Right lobe of liver (tissue), 6 donors: ENCODE data around the gene MT1X. TPM values are rescaled to one million over a fixed set of nuclear protein-coding genes. Genes with fewer than 3 reads are reported as not detected.

Source experiments
- ATAC-seq, 4 donors: fragments of 200-7000 bp; cut with Tn5 transposase; one replicate each; pipeline ENCODE4 v1.9.1; 2020; ENCODE audit warnings: mild to moderate bottlenecking in 4 of 4, moderate library complexity in 4 of 4
- DNase-seq, 3 donors: peaks; one replicate each; pipeline ENCODE4 v3.0.0-alpha.2; 2020
- H3K27ac ChIP-seq, 3 donors: fragments of 200-600 bp; one replicate each; pipeline ENCODE4 v1.8.0; 2022
- H3K27me3 ChIP-seq, 2 donors: fragments of 200-600 bp; one replicate each; pipeline ENCODE4 v1.8.0; 2022
- H3K36me3 ChIP-seq, 4 donors: fragments of 200-600 bp; sonication (generic) in 1 of 4; one replicate each; pipeline versions ENCODE4 v1.5.1 to v1.8.0; 2017 to 2022; ENCODE audit warnings: control low read depth in 1 of 4
- H3K4me1 ChIP-seq, 4 donors: fragments of 200-600 bp; sonication (generic) in 1 of 4; one replicate each; pipeline versions ENCODE4 v1.5.1 to v1.8.0; 2017 to 2022; ENCODE audit warnings: control low read depth in 1 of 4
- H3K4me3 ChIP-seq, 3 donors: fragments of 200-600 bp; one replicate each; pipeline ENCODE4 v1.8.0; 2022
- H3K9me3 ChIP-seq, 4 donors: fragments of 200-600 bp; sonication (generic) in 1 of 4; one replicate each; pipeline versions ENCODE4 v1.5.1 to v1.8.0; 2017 to 2022; ENCODE audit warnings: control low read depth in 1 of 4
- POLR2A ChIP-seq: fragments of 450-650 bp; IDR thresholded peaks from one replicate; pipeline ENCODE4 v1.6.1; 2017; ENCODE audit warnings: antibody characterized with exemption, mild to moderate bottlenecking
- WGBS: methylation state at CpG from one replicate; pipeline ENCODE4 v1.1.6; 2018; ENCODE audit warnings: low coverage, low lambda C conversion rate; ENCODE audit not compliant: insufficient coverage; ENCODE audit errors: missing lambda C conversion rate; 5-methylcytosine and 5-hydroxymethylcytosine counted together
- intact Hi-C, 2 donors: fragments of 100-400 bp; cut with DNase I; formaldehyde crosslinking; loops; one replicate each; pipeline versions ENCODE4 v1.11.2 to v1.14.1; 2022
- total RNA-seq, 6 experiments: library from RNA; depleted of rRNA in 2 of 6; stranded (reverse); fragments of >200 nt in 2 of 6; fragmentation: NEBNext Ultra II Directional in 3 of 6; extraction: Animal tissue kit (Norgen Biotek cat#: 25700) in 3 of 6; gene quantifications; one replicate each; pipeline versions ENCODE4 v1.1.0 to v1.2.4, GENCODE V29; 2016 to 2023
- TF ChIP-seq, protein P1 (sequence below), 4 donors: fragments of 200-600 bp in 3 of 4; fragments of 450-650 bp in 1 of 4; IDR thresholded peaks; one replicate each; pipeline versions ENCODE4 v1.5.1 to v1.8.0; 2016 to 2022; ENCODE audit warnings: antibody characterized with exemption in 4 of 4, mild to moderate bottlenecking in 2 of 4
- donor health status: DM: no; HTN: yes; CAD: no.
- donor health status: DM: no; HTN: no; CAD: no.
- donor health status: DM: no; HTN: no; CAD: no.
- donor health status: DM: no; HTN: yes; CAD: no.
- donor health status: DM: no; HTN: yes; CAD: no.

Gene MT1X
- total RNA-seq, 6 experiments from 2014 or later, result 808 to 2,440 (median 1,620) TPM

- Histone ChIP-seq H3K4me1 (peaks cover 0 to 20% (median 0%) of the 10 kb centered on the region in 4 donors), H3K9me3 (no peaks in the 10 kb centered on the region), H3K27ac (no peak overlapping the region), H3K27me3 (no peaks in the 10 kb centered on the region), H3K4me3 (no peak overlapping the region), H3K36me3 (no peaks in the 10 kb centered on the region)
- intact Hi-C loops, result no loop called here
- 78% methylated on average over 3 of the region's 3 CpGs for WGBS
- TF ChIP-seq, protein P1, sequence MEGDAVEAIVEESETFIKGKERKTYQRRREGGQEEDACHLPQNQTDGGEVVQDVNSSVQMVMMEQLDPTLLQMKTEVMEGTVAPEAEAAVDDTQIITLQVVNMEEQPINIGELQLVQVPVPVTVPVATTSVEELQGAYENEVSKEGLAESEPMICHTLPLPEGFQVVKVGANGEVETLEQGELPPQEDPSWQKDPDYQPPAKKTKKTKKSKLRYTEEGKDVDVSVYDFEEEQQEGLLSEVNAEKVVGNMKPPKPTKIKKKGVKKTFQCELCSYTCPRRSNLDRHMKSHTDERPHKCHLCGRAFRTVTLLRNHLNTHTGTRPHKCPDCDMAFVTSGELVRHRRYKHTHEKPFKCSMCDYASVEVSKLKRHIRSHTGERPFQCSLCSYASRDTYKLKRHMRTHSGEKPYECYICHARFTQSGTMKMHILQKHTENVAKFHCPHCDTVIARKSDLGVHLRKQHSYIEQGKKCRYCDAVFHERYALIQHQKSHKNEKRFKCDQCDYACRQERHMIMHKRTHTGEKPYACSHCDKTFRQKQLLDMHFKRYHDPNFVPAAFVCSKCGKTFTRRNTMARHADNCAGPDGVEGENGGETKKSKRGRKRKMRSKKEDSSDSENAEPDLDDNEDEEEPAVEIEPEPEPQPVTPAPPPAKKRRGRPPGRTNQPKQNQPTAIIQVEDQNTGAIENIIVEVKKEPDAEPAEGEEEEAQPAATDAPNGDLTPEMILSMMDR (IDR thresholded peaks at IDR 0.05), result no peak
- TF ChIP-seq POLR2A, result no peak
- no peak for DNase-seq
- ATAC-seq, result no peak
Measured at GRCh38 chr16:56649820-56650219, 32.5 kb upstream of the MT1X start.

- ATAC-seq (no peak), DNase-seq (no peak)
- intact Hi-C loops, result no loop called here
- no peak for TF ChIP-seq POLR2A
- TF ChIP-seq, protein P1 (IDR thresholded peaks at IDR 0.05), result no peak
- no peaks in the 10 kb centered on the region for H3K9me3 ChIP-seq
- 30% methylated on average over 2 of the region's 7 CpGs for WGBS
- no peak within 1 kb of the TSS for H3K27ac ChIP-seq
- no peak within 1 kb of the TSS for H3K4me3 ChIP-seq
- H3K36me3 ChIP-seq, result no peaks in the 10 kb centered on the region
- H3K4me1 ChIP-seq, result peaks cover 0 to 19% (median 0%) of the 10 kb centered on the region in 4 donors
- no peaks in the 10 kb centered on the region for H3K27me3 ChIP-seq
Measured at GRCh38 chr16:56651586-56651985, 30.7 kb upstream of the MT1X start, which contains the start of gene MT1B. MT1B (plus strand) TSS chr16:56651886; CDS start chr16:56651954, 68 bp downstream.

- WGBS, result no CpG with 5 or more reads among the region's 1 CpG
- ATAC-seq (no peak), DNase-seq (no peak)
Measured at GRCh38 chr16:56652600-56652999, 29.7 kb upstream of the MT1X start.

DNA sequence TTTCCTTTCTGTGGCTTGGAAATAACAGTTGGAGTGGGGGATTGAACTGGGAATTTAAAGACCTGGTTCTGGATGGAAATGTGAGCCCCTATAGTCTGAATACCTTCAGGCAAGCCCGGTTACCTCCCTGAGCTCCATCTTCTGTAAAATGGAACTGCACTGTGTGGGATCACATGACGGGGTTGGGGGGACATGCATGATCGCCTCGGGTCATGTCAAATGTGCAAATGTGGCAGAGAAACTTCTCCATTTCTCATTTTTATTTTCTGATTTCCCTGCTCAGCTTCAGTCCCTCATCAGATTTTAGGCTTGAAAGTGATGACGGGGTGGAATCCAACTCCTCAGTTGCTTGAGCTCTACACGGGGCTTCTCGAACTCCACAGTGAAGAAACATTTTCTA is 29.1 kb upstream of the MT1X start:
- 93% methylated on average over 7 of the region's 7 CpGs for WGBS
- ATAC-seq, result no peak

More at GRCh38 chr16:56652600-56652999, 29.7 kb upstream of the MT1X start:
- intact Hi-C loops, result no loop called here
- Histone ChIP-seq H3K9me3 (no peaks in the 10 kb centered on the region), H3K36me3 (no peaks in the 10 kb centered on the region), H3K4me1 (peaks cover 0 to 13% (median 0%) of the 10 kb centered on the region in 4 donors), H3K4me3 (no peak overlapping the region), H3K27me3 (no peaks in the 10 kb centered on the region), H3K27ac (no peak overlapping the region)
- TF ChIP-seq, protein P1 (IDR thresholded peaks at IDR 0.05), result no peak
- no peak for TF ChIP-seq POLR2A

More for the DNA sequence above, 29.1 kb upstream of the MT1X start:
- Histone ChIP-seq H3K4me3 (no peak overlapping the region), H3K27ac (no peak overlapping the region), H3K27me3 (no peaks in the 10 kb centered on the region), H3K9me3 (no peaks in the 10 kb centered on the region), H3K36me3 (no peaks in the 10 kb centered on the region), H3K4me1 (peaks cover 0 to 9% (median 0%) of the 10 kb centered on the region in 4 donors)
- intact Hi-C loops, result no loop called here
- no peak for TF ChIP-seq POLR2A
- TF ChIP-seq, protein P1 (IDR thresholded peaks at IDR 0.05), result no peak
- no peak for DNase-seq
